ENCODE data around the gene APOB. TPM values are rescaled to one million over a fixed set of nuclear protein-coding genes. Genes with fewer than 3 reads are reported as not detected.
A peak's percentile ranks its signal among the peaks of the same experiment; 100 is the strongest.

The APOB gene
- total and polyA plus RNA-seq, 2 of the 13 experiments (the other 11 are each of a cell fraction or from before 2014, with no cell fraction given) = 1,569 to 2,515 TPM

DNA sequence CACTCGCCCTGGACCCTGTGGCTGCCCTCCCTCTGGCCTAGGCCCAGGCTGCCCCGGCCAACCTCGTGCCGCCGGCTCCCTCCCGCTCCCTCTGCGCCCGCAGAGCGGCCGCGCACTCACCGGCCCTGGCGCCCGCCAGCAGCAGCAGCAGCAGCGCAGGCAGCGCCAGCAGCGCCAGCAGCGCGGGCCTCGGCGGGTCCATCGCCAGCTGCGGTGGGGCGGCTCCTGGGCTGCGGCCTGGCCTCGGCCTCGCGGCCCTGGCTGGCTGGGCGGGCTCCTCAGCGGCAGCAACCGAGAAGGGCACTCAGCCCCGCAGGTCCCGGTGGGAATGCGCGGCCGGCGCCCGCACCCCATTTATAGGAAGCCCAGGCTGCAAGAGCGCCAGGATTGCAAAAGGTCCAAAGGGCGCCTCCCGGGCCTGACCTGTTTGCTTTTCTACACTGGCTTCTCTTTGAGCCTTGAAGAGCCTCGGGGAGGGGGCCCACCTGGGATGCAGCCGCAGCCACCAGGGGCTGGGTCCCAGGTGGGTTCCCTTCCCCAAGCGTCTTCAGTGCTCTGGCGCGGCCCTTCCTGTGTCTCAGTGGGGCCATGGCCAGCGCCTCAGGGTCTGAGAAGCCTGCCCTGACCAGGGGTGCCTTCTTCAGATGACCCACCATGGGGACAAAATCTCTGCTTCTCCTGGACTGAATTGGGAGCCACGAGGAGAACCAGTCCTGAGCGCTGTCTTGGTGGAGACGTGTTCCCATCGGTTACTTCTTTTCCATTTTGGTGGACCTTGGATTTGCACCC is at the start of gene APOB (continued):
- TF ChIP-seq ZIK1 (CRISPR knock-in tag; IDR thresholded peaks at IDR 0.05; ENCODE audit: borderline replicate concordance, low read depth) (peak; percentile 98), ZNF761 (CRISPR knock-in tag; conservative IDR thresholded peaks at IDR 0.05) (peak; percentile 91), HOXA7 (CRISPR knock-in tag; IDR thresholded peaks at IDR 0.05) (no peak), ZNF879 (CRISPR knock-in tag; IDR thresholded peaks at IDR 0.05) (peak; percentile 89), MTA3 (CRISPR knock-in tag; IDR thresholded peaks at IDR 0.05) (no peak), HNRNPK (IDR thresholded peaks at IDR 0.05; ENCODE audit: low read depth, low read length, poor library complexity, severe bottlenecking) (peak; percentile 30), ZNF549 (CRISPR knock-in tag; IDR thresholded peaks at IDR 0.05) (peak; percentile 91; the same call in 1 of the 2 replicates), ZNF264 (CRISPR knock-in tag; IDR thresholded peaks at IDR 0.05) (peak; percentile 98), ZNF251 (CRISPR knock-in tag; IDR thresholded peaks at IDR 0.05) (peak; percentile 88; the same call in 1 of the 2 replicates), ZNF883 (CRISPR knock-in tag; IDR thresholded peaks at IDR 0.05; ENCODE audit: not compliant biosample characterization) (peak; percentile 88), ZNF674 (CRISPR knock-in tag; IDR thresholded peaks at IDR 0.05; ENCODE audit: low read depth) (no peak; the same call in 1 of the 2 replicates), ZNF207 (IDR thresholded peaks at IDR 0.05; ENCODE audit: borderline replicate concordance) (no peak), HHEX (CRISPR knock-in tag; IDR thresholded peaks at IDR 0.05) (no peak), RFX5 (IDR thresholded peaks at IDR 0.05; ENCODE audit: low read depth, low read length) (peak; percentile 46; the same call in 1 of the 2 replicates), ZSCAN22 (CRISPR knock-in tag; IDR thresholded peaks at IDR 0.05) (no peak; the same call in 1 of the 2 replicates), MYNN (CRISPR knock-in tag; IDR thresholded peaks at IDR 0.05; ENCODE audit: low read depth) (no peak)
- TF ChIP-seq, protein P1, sequence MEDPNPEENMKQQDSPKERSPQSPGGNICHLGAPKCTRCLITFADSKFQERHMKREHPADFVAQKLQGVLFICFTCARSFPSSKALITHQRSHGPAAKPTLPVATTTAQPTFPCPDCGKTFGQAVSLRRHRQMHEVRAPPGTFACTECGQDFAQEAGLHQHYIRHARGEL (CRISPR knock-in tag; IDR thresholded peaks at IDR 0.05) = no peak
- TF ChIP-seq, protein P2, sequence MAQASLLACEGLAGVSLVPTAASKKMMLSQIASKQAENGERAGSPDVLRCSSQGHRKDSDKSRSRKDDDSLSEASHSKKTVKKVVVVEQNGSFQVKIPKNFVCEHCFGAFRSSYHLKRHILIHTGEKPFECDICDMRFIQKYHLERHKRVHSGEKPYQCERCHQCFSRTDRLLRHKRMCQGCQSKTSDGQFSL (CRISPR knock-in tag; IDR thresholded peaks at IDR 0.05) = peak; percentile 48; the same call in 1 of the 2 replicates
- TF ChIP-seq, protein P3, sequence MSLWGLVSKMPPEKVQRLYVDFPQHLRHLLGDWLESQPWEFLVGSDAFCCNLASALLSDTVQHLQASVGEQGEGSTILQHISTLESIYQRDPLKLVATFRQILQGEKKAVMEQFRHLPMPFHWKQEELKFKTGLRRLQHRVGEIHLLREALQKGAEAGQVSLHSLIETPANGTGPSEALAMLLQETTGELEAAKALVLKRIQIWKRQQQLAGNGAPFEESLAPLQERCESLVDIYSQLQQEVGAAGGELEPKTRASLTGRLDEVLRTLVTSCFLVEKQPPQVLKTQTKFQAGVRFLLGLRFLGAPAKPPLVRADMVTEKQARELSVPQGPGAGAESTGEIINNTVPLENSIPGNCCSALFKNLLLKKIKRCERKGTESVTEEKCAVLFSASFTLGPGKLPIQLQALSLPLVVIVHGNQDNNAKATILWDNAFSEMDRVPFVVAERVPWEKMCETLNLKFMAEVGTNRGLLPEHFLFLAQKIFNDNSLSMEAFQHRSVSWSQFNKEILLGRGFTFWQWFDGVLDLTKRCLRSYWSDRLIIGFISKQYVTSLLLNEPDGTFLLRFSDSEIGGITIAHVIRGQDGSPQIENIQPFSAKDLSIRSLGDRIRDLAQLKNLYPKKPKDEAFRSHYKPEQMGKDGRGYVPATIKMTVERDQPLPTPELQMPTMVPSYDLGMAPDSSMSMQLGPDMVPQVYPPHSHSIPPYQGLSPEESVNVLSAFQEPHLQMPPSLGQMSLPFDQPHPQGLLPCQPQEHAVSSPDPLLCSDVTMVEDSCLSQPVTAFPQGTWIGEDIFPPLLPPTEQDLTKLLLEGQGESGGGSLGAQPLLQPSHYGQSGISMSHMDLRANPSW (CRISPR knock-in tag; IDR thresholded peaks at IDR 0.05; ENCODE audit: borderline replicate concordance) = 0 out of 2 replicates have a peak, but pooled peaks have one; percentile 91
- TF ChIP-seq, protein P4, sequence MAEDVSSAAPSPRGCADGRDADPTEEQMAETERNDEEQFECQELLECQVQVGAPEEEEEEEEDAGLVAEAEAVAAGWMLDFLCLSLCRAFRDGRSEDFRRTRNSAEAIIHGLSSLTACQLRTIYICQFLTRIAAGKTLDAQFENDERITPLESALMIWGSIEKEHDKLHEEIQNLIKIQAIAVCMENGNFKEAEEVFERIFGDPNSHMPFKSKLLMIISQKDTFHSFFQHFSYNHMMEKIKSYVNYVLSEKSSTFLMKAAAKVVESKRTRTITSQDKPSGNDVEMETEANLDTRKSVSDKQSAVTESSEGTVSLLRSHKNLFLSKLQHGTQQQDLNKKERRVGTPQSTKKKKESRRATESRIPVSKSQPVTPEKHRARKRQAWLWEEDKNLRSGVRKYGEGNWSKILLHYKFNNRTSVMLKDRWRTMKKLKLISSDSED (CRISPR knock-in tag; IDR thresholded peaks at IDR 0.05) = no peak

All from HepG2 (cell line).